PFSK-1 (cell line): Measurements from ENCODE around the gene CAPN9.

Source experiments
- FOXP2 ChIP-seq: optimal IDR thresholded peaks from 2 replicates; pipeline ENCODE3; 2011; ENCODE audit warnings: borderline replicate concordance, control low read depth, inconsistent platforms; ENCODE audit not compliant: insufficient read depth; ENCODE audit errors: extremely low read length, extremely low read depth
- POLR2AphosphoS5 ChIP-seq: IDR thresholded peaks from 2 replicates; pipeline ENCODE4 v1.6.1; 2012; ENCODE audit warnings: low read depth, mild to moderate bottlenecking, control low read depth, low read length, moderate library complexity
- TAF1 ChIP-seq: IDR thresholded peaks from 2 replicates; pipeline ENCODE4 v1.6.1; 2012; ENCODE audit warnings: low read length, control low read depth, borderline replicate concordance; ENCODE audit not compliant: insufficient read depth
- TF ChIP-seq, protein P1 (sequence below), 2 experiments: IDR thresholded peaks; 2 replicates each; pipeline versions ENCODE4 v1.6.1 to v1.8.0; 2011 to 2012; ENCODE audit warnings: low read depth in 2 of 2, low read length in 2 of 2, control low read depth in 1 of 2, inconsistent platforms in 1 of 2, mild to moderate bottlenecking in 1 of 2, moderate library complexity in 1 of 2; ENCODE audit not compliant: insufficient read depth in 1 of 2

DNA sequence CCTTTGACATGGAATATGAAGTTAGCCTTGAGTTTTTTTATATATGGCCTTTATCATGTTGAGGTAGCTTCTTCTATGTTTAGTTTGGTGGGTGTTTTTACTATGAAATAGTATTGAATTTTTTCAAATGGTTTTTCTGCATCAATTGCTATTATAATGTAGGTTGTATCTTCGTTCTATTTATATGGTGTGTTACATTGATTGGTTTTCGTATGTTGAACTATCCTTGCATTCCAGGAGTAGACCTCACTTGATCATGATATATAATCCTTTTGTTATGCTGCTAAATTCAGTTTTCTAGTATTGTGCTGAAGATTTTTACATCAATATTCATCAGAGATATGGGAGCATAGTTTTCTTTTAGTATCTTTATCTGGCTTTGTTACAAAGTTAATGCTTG lies 65.4 kb downstream of the CAPN9 start:
- TF ChIP-seq FOXP2 (no peak), POLR2AphosphoS5 (no peak), TAF1 (no peak)
- TF ChIP-seq, protein P1, sequence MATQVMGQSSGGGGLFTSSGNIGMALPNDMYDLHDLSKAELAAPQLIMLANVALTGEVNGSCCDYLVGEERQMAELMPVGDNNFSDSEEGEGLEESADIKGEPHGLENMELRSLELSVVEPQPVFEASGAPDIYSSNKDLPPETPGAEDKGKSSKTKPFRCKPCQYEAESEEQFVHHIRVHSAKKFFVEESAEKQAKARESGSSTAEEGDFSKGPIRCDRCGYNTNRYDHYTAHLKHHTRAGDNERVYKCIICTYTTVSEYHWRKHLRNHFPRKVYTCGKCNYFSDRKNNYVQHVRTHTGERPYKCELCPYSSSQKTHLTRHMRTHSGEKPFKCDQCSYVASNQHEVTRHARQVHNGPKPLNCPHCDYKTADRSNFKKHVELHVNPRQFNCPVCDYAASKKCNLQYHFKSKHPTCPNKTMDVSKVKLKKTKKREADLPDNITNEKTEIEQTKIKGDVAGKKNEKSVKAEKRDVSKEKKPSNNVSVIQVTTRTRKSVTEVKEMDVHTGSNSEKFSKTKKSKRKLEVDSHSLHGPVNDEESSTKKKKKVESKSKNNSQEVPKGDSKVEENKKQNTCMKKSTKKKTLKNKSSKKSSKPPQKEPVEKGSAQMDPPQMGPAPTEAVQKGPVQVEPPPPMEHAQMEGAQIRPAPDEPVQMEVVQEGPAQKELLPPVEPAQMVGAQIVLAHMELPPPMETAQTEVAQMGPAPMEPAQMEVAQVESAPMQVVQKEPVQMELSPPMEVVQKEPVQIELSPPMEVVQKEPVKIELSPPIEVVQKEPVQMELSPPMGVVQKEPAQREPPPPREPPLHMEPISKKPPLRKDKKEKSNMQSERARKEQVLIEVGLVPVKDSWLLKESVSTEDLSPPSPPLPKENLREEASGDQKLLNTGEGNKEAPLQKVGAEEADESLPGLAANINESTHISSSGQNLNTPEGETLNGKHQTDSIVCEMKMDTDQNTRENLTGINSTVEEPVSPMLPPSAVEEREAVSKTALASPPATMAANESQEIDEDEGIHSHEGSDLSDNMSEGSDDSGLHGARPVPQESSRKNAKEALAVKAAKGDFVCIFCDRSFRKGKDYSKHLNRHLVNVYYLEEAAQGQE (IDR thresholded peaks at IDR 0.05; ENCODE audit: insufficient read depth in 1 of 2, low read depth in 2 of 2, low read length in 2 of 2) = no peak
